Lung (tissue), 12 donors: Measurements from ENCODE around the gene RXFP3. TPM values are rescaled to one million over a fixed set of nuclear protein-coding genes. Genes with fewer than 3 reads are reported as not detected.

Experiments
- ATAC-seq: fragments of 200-7000 bp; cut with Tn5 transposase; one replicate; pipeline ENCODE4 v1.9.1; 2020; ENCODE audit warnings: moderate number of reproducible peaks; ENCODE audit not compliant: insufficient read depth, low FRiP score
- DNase-seq, 3 donors: peaks; one replicate each; pipeline ENCODE4 v3.0.0-alpha.2; 2013 to 2017
- H3K27ac ChIP-seq, 2 donors: one replicate each; pipeline ENCODE4 v1.5.1; 2013; ENCODE audit warnings: mild to moderate bottlenecking in 2 of 2, moderate library complexity in 2 of 2, control low read depth in 1 of 2, inconsistent platforms in 1 of 2, low read depth in 1 of 2, low read length in 1 of 2
- H3K27me3 ChIP-seq, 3 donors: one replicate each; pipeline ENCODE4 v1.5.1; 2013; ENCODE audit warnings: low read length in 2 of 3; ENCODE audit not compliant: control insufficient read depth in 3 of 3, insufficient read depth in 3 of 3
- H3K36me3 ChIP-seq, 4 donors: one replicate each; pipeline ENCODE4 v1.5.1; 2013; ENCODE audit warnings: low read length in 4 of 4, mild to moderate bottlenecking in 1 of 4, moderate library complexity in 1 of 4; ENCODE audit not compliant: control insufficient read depth in 4 of 4, insufficient read depth in 4 of 4
- H3K4me1 ChIP-seq, 5 donors: one replicate each; pipeline ENCODE4 v1.5.1; 2013; ENCODE audit warnings: low read length in 5 of 5, mild to moderate bottlenecking in 2 of 5, moderate library complexity in 1 of 5; ENCODE audit not compliant: control insufficient read depth in 5 of 5, insufficient read depth in 5 of 5
- H3K4me3 ChIP-seq: one replicate; pipeline ENCODE4 v1.5.1; 2013; ENCODE audit warnings: mild to moderate bottlenecking, control low read depth, moderate library complexity
- H3K9ac ChIP-seq, 2 donors: one replicate each; pipeline ENCODE4 v1.5.1; 2013; ENCODE audit warnings: low read length in 2 of 2, control low read depth in 1 of 2; ENCODE audit not compliant: insufficient read depth in 1 of 2
- H3K9me3 ChIP-seq, 4 donors: one replicate each; pipeline ENCODE4 v1.5.1; 2013; ENCODE audit warnings: low read length in 3 of 4, mild to moderate bottlenecking in 1 of 4, moderate library complexity in 1 of 4; ENCODE audit not compliant: control insufficient read depth in 4 of 4, insufficient read depth in 3 of 4
- CTCF ChIP-seq: IDR thresholded peaks from 2 replicates; pipeline ENCODE4 v1.5.1; 2012; ENCODE audit warnings: mild to moderate bottlenecking; ENCODE audit errors: control extremely low read depth, extremely low read depth
- whole genome bisulfite sequencing, 2 donors: extraction: QIAGEN DNeasy Blood & Tissue Kit; methylation state at CpG; one replicate each; pipeline ENCODE4 v1.1.7; 2013; 5-methylcytosine and 5-hydroxymethylcytosine counted together
- polyA plus RNA-seq, 2 donors: library from polyadenylated mRNA; stranded (reverse); fragments of 200-250 nt; gene quantifications; one replicate each; pipeline ENCODE4 v1.2.1, GENCODE V29; 2013
- total RNA-seq, 2 donors: library from RNA; depleted of rRNA in 1 of 2; stranded (reverse); fragments of >200 nt in 1 of 2; gene quantifications; one replicate each; pipeline ENCODE4 v1.2.1, GENCODE V29; 2014 to 2021
- donor health status: control.
- donor health status: control.
- donor health status: Bipolar disorder and iron deficiency.
- donor health status: healthy.
- donor health status: DM: yes; HTN: yes; CAD: no.

Gene RXFP3
- total and polyA plus RNA-seq, 4 donors = 0.26 TPM; not detected in 3

- H3K4me1 ChIP-seq = peaks cover 0 to 7% (median 0%) of the 10 kb centered on the region in 5 donors
- no peak overlapping the region for H3K27ac ChIP-seq
- H3K27me3 ChIP-seq = no peaks in the 10 kb centered on the region
- no peak overlapping the region for H3K9ac ChIP-seq
- TF ChIP-seq CTCF = no peak
- no peak overlapping the region for H3K4me3 ChIP-seq
- H3K36me3 ChIP-seq = peaks cover 0 to 2% (median under 1%) of the 10 kb centered on the region in 4 donors
- WGBS, 2 donors = 70 to 73% methylated on average over 8 of the region's 8 CpGs
- no peaks in the 10 kb centered on the region for H3K9me3 ChIP-seq
- DNase-seq (no peak), ATAC-seq (no peak)
Observed at GRCh38 chr5:33981408-33982162, 45.4 kb downstream of the RXFP3 start.

GRCh38 chr5:33984178-33984577 lies 48.0 kb downstream of the RXFP3 start:
- ATAC-seq (no peak), DNase-seq (no peak)
- Histone ChIP-seq H3K4me1 (peaks cover 0 to 7% (median 0%) of the 10 kb centered on the region in 5 donors), H3K27ac (no peak overlapping the region), H3K9me3 (no peaks in the 10 kb centered on the region), H3K4me3 (no peak overlapping the region), H3K36me3 (peaks cover 0 to 12% (median 6%) of the 10 kb centered on the region in 4 donors), H3K9ac (no peak overlapping the region), H3K27me3 (no peaks in the 10 kb centered on the region)
- WGBS, 2 donors = 97 to 98% methylated on average over 15 of the region's 15 CpGs
- no peak for TF ChIP-seq CTCF

- no peaks in the 10 kb centered on the region for H3K9me3 ChIP-seq
- peak in 1 of 3 donors; percentile 23 for DNase-seq
- H3K27ac ChIP-seq = no peak within 1 kb of the TSS
- no peak for TF ChIP-seq CTCF
- peaks cover 0 to 12% (median 7%) of the 10 kb centered on the region in 4 donors for H3K36me3 ChIP-seq
- peaks cover 0 to 7% (median 0%) of the 10 kb centered on the region in 5 donors for H3K4me1 ChIP-seq
- no peak within 1 kb of the TSS for H3K4me3 ChIP-seq
- H3K9ac ChIP-seq = no peak within 1 kb of the TSS
- ATAC-seq = no peak
- no peaks in the 10 kb centered on the region for H3K27me3 ChIP-seq
- 80 to 83% methylated on average over 7 of the region's 7 CpGs for WGBS, 2 donors
Observed at GRCh38 chr5:33984671-33985124, 48.5 kb downstream of the RXFP3 start, which contains the start of gene SLC45A2. SLC45A2 (minus strand) TSS chr5:33984693; CDS start chr5:33984583, 110 bp downstream.
